Dedifferentiated amniotic fluid mesenchymal stem cell (primary cell): ENCODE results near the gene CATSPER2.
"Not testable (repeated sequence)": the region's sequence is repeated elsewhere in the genome, so short reads cannot be mapped to it uniquely, and the experiment has no call there.

Source experiments
- DNase-seq: peaks from one replicate; pipeline ENCODE4 v3.0.0-alpha.2; 2016; ENCODE audit errors: extremely low spot score

The CATSPER2 gene

GRCh38 chr15:43648649-43649429 lies at the start of gene CATSPER2:
Gene CATSPER2, minus strand, starts transcription at chr15:43648844. Its CDS starts 783 bp downstream, at chr15:43648061.
- no peak for DNase-seq

GRCh38 chr15:43693148-43694022 lies 44.7 kb upstream of the CATSPER2 start, which contains the start of gene CKMT1A:
Gene CKMT1A, plus strand, starts transcription at chr15:43693859. Its CDS starts 192 bp downstream, at chr15:43694051.
- not testable (repeated sequence) for DNase-seq

- not testable (repeated sequence) for DNase-seq
Observed at GRCh38 chr15:43692679-43693078, 44.0 kb upstream of the CATSPER2 start.

GRCh38 chr15:43689604-43690301 lies 41.1 kb upstream of the CATSPER2 start:
- DNase-seq = not testable (repeated sequence)

GRCh38 chr15:43674175-43674574 lies 25.5 kb upstream of the CATSPER2 start:
- DNase-seq = not testable (repeated sequence)

- DNase-seq = not testable (repeated sequence)
Observed at GRCh38 chr15:43666177-43666576, 17.5 kb upstream of the CATSPER2 start.

GRCh38 chr15:43663333-43663732 lies 14.7 kb upstream of the CATSPER2 start:
- not testable (repeated sequence) for DNase-seq

- DNase-seq = not testable (repeated sequence)
Observed at GRCh38 chr15:43662293-43662692, 13.6 kb upstream of the CATSPER2 start.

GRCh38 chr15:43659727-43660126 lies 11.1 kb upstream of the CATSPER2 start:
- DNase-seq = not testable (repeated sequence)

- DNase-seq = not testable (repeated sequence)
Observed at GRCh38 chr15:43649430-43649926, 834 bp upstream of the CATSPER2 start.

GRCh38 chr15:43638464-43639204 lies 10.0 kb downstream of the CATSPER2 start:
- DNase-seq = not testable (repeated sequence)

- not testable (repeated sequence) for DNase-seq
Observed at GRCh38 chr15:43626937-43627336, 21.7 kb downstream of the CATSPER2 start.

- no peak for DNase-seq
Observed at GRCh38 chr15:43625106-43625505, 23.5 kb downstream of the CATSPER2 start.

- DNase-seq = not testable (repeated sequence)
Observed at GRCh38 chr15:43622068-43622799, 26.4 kb downstream of the CATSPER2 start.

- DNase-seq = not testable (repeated sequence)
Observed at GRCh38 chr15:43618700-43619099, 29.9 kb downstream of the CATSPER2 start, which contains the start of gene STRC. Gene STRC, minus strand, starts transcription at chr15:43618800. Its CDS starts 78 bp downstream, at chr15:43618722.

- DNase-seq = not testable (repeated sequence)
Observed at GRCh38 chr15:43617750-43618149, 30.9 kb downstream of the CATSPER2 start.

GRCh38 chr15:43602233-43602632 lies 46.4 kb downstream of the CATSPER2 start:
- not testable (repeated sequence) for DNase-seq

GRCh38 chr15:43600200-43600599 lies 48.4 kb downstream of the CATSPER2 start:
- DNase-seq = not testable (repeated sequence)

- DNase-seq = not testable (repeated sequence)
Observed at GRCh38 chr15:43599131-43599530, 49.5 kb downstream of the CATSPER2 start.
